ENCODE data around the gene CTSZ.
"Not testable (repeated sequence)": the region's sequence is repeated elsewhere in the genome, so short reads cannot be mapped to it uniquely, and the experiment has no call there.

CTSZ gene

DNA sequence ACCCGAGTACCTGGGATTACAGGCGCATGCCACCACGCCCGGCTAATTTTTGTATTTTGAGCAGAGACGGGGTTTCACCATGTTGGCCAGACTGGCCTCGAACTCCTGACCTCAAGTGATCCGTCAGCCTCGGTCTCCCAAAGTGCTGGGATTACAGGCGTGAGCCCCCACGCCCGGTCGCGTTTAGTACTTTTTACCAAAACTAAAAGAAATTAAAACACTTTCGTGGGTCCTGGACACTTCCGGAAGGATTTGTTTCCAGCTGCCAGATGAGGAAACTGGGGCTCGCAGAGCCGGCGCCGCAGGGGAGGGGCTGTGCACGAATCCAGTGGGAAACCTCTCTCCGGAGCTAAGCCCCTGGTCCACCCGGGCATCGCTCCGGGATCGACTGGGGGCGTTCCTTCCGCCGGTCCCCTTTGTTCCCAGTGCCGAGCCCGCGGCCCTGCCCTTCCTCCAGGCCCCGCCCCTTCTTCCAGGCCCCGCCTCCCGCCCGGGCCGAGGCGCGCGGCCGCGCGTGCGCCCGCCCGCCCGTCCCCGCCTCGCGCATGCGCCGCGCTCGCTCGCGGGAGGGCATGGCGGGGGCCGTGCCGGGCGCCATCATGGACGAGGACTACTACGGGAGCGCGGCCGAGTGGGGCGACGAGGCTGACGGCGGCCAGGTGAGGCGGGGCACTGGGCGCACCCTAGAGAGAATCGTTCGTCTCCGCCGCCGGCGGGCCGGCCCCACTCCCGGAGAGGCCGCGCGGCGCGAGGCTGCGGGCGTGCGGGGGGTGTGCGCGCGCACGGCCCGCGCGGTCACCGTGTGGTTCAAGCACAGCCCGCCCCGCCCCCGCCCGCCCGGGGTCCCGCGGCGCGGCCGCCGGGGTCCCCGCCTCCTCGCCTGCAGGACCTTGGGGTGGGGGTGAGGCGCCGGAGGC lies 26.1 kb downstream of the CTSZ start, which contains the start of gene NELFCD:
Gene NELFCD, plus strand, starts transcription at position 546 of the 917 bp plus-strand sequence. Its CDS starts 54 bp downstream, at position 600.
- peak; percentile 53 for DNase-seq (ENCODE audit: low read depth, low spot score)

DNA sequence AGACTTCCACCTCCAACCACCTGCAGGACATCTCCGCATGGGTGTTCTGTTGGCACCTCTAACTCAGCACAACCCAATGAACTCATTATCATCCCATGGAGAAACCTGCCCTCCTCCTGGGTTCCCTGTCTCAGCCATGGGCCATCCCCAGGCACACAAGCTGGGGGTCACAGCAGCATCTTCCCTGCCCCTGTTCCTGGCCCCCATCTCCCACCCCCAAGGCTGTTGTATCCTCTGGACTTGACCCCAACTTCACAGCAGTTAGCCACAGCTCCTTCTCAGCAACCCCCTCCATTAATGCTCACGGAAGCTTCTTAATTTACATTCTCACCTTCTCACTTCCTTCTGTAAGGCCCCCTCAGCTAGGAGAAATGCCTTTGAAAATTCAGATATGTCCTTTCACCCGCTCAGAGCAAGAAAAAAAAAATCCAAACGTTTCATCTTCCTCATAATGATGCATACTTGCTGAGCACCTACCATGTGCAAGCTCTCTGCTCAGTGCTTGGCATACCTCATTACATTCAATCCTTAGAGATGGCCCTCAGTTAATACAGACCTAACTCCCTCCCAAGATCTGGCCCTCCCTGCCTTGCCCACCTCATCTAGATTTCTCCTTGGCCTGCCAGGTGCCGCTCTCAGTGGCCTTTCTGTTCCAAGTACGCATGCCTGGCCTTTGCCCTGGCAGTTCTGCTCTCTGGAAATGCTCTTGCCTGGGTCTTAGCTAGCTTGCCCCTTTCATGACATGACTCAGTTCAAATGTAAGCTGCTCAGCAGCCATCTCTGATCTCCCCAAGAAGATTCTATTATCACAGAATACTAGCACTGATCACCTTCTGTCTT lies 28.5 kb downstream of the CTSZ start:
- no peak for DNase-seq (ENCODE audit: low read depth, low spot score)

DNA sequence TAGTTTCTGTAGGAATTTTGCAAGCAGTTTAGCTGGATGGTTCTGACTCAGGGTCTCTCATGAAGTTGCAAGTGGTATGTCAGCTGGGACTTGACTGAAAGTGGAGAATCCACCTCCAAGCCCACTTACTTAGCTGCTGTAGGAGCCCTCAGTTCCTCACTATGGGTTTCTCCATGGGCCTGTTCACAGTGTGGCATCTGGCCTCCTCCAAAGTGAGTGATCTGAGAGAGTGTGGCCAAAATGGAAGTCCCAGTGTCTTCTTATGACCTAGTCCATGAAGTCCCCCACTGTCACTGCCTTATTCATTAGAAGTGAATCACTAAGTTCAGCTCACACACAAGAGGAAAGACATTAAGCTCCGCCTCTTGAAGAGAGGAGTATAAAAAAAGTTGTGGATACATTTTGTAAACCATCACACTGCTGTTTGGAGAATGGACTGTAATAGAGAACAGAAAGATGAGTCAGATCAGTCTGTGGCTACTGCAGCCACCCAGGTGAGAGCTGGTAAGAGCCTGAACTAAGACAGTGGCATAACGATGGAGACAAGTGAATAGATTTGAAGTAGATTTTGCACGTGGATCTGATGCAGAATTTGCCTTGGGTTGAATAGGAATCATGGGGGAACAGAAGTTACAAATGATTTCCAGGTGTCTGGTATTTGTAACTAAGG lies 30.9 kb downstream of the CTSZ start:
- no peak for DNase-seq (ENCODE audit: low read depth, low spot score)

DNA sequence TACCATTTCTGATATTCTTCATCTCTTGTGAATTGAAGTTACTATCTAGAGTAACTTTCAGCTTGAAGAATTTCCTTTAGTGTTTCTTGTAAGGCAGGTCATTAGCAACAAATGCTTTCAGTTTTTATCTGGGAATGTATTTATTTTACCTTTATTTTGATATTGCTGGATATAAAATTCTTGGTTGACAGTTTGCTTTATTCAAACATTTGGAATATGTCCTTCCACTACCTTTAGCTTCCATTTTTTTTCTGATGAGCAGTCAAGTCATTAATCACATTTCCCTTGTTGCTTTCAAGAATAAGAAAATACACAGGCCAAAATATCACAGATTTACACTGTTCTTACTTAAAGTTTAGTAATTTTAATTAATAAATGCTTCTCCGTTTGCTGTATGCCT lies 31.7 kb downstream of the CTSZ start:
- DNase-seq (ENCODE audit: low read depth, low spot score), result no peak

DNA sequence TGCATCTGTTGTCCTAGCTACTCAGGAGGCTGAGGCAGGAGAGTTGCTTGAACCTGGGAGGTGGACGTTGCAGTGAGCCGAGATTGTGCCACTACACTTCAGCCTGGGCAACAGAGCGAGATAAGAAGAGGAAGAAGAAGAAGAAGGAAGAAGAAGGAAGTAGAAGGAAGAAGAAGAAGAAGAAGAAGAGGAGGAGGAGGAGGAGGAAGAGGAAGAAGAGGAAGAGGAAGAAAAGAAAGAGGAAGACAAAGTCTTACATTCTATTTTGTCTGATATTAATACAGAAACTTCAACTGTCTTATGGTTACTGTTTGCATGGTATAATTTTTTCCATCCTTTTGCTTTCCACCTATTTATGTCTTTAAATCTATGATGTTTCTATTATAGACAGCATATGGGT lies 33.2 kb downstream of the CTSZ start:
- no peak for DNase-seq (ENCODE audit: low read depth, low spot score)

DNA sequence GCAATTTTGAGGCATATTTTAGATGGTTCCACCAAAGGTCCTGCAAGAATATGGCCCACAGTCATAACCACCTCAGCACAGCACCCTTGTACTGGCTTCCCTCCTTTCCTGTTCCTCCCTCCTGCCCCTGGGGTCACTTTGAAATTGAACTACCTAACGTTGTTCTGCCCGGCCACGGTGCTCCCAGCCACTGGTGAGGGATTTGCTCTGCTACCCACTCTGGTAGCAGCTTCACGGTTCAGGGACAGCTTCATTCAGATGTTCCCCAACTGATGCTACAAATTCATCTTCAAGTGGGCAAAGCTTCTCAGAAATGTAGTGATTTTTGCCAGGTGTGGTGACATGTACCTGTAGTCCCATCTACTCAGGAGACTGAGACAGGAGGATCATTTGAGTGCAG lies 33.9 kb downstream of the CTSZ start:
- DNase-seq (ENCODE audit: low read depth, low spot score), result no peak

DNA sequence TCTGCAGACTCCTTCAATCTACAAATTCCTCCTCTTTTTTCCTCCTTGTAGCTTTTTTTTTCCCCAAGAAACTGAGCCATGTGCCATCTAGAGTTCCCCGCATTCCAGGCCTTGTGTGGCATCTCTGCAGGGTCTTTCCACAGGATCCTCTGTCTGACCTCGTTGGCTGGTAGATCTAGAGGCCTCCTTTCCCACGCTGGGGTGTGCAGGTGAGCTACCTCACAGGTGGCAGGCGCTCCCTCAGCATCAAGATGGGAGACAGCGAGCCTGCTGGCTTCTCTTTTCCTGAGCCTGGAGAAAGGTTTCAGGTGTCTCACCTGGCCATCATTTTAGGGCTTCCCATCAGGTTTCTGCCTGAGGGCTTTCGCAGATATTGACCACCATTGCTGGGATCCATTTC lies 35.6 kb downstream of the CTSZ start:
- no peak for DNase-seq (ENCODE audit: low read depth, low spot score)

DNA sequence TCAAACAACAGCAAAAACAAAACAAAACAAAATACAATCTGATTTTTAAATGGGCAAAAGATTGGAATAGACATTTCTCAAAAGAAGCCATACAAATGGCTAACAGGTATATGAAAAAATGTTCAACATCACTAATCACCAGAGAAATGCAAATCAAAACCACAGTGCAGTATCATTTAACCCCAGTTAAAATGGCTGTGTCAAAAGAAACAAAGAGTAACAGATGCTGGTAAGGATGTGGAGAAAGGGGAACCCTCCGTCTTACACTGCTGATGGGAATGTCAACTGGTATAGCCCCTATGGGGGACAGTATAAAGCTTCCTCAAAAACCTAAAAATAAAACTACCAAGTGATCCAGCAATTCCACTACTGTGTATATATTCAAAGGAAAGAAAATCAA lies 36.9 kb downstream of the CTSZ start:
- no peak for DNase-seq (ENCODE audit: low read depth, low spot score)

DNA sequence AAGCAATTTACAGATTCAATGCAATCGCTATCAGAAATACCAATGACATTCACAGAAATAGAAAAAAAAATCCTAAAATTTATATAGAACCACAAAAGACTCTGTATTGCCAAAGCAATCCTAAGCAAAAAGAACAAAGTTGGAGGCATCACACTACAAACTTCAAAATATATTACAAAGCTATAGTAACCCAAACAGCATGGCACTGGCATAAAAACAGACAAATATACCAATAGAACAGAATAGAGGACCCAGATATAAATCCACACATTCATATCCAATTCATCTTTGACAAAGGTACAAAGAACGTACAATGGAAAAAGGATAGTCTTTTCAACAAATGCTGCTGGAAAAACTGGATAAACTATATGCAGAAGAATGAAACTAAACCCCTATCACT lies 37.6 kb downstream of the CTSZ start:
- DNase-seq (ENCODE audit: low read depth, low spot score), result no peak

DNA sequence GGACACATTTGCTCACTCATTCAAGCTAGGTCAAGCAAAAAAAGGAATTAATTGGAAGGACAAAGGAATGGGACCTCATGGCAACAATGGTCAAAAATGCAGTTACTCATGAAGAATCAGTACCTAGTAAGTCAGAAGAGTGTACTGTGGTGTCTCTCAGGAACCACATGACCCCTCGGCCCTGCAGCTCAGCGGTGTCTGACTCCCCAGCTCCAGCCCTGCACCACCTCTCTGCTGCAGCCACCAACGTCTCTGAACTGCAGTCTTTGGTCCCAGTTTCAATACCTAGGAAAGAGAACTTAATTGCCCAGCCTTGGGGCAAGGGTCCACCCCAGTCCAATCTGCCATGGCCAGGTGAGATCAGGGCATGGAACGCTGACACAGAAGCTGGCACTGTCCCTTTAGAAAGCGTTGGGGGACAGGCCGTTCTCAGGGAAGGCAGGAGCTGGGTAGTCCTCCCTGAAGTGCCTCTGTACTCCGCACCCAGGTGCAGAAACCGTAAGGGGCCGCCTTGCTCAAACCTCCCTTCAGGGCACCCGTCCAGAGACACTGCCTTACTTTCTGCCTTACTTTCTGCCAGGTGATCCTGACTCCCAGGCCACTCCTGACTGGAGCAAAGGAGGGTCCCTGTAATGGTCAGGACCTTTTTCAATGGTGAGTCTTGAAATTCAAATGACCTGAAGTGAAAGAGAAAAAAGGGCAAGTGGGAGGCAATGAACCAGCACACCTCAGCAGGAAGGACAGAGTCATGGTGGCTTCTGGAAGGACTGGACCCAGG lies 39.2 kb downstream of the CTSZ start:
- DNase-seq (ENCODE audit: low read depth, low spot score), result no peak

DNA sequence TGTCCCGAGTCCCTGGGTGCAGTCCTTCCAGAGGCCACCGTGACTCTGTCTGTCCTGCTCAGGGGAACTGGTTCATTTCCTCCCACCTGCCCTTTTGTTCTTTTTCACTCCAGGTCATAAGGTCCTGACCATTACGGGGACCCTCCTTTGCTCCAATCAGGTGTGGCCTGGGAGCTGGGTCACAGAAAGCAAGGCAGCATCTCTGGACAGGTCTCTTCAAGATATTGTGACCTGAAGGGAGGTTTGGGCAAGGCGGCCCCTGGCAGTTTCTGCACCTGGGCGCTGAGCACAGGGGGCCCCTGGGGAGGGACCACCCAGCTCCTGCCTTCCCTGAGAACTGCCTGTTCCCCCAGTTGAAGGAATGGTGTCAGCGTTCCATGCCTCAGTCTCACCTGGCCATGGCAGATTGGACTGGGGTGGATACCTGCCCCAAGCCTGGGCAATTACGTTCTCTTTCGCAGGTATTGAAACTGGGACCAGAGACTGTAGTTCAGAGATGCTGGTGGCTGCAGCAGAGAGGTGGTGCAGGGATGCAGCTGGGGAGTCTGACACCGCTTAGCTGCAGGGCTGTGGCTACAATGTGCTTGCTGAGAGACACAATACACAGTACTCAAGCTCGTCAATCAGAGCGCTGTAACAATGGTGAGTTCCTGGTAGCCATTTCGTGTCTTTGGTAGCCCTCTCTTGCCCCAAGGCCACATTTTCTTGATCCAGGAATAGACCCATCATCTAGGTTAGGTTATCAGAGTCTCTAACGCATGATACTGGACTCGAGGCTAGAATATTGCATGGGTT lies 41.6 kb downstream of the CTSZ start:
- no peak for DNase-seq (ENCODE audit: low read depth, low spot score)

DNA sequence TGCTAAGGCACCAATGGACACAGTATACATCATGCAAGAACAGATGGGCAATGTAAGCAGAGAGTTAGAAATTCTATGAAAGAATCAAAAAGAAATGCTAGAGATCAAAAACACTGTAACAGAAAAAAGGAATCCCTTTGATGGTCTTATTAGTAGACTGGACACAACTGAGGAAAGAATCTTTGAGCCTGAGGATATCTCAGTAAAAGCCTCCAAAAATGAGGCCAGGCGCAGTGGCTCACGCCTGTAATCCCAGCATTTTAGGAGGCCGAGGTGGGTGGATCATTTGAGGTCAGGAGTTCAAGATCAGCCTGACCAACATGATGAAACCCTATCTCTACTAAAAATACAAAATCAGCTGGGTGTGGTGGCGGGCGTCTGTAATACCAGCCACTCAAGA lies 43.1 kb downstream of the CTSZ start:
- not testable (repeated sequence) for DNase-seq (ENCODE audit: low read depth, low spot score)

DNA sequence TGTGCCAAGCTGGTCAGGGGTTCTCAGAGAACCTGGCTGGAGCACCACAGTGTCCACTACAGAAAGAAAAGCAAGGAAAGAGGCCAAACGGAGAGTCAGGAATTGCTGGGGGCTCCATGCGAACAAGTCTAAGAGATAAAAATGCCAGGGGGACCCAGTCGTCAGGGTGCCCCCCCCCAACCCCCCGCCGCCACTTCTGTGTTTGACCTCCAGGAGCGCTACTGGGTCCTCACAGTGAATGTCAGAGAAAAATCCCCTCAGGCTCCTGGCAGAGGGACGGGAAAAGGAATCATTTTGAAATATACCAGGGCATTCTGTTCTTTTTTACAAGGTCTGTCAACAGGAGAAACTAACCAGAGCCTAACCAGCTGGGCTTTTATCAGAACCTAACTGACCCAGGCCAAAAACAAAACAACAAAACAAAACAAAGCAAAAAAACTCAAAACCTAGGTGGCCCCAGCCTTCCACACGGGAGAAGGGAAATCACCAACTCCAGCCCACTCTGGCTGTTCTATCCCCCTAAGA lies 43.9 kb downstream of the CTSZ start:
- DNase-seq (ENCODE audit: low read depth, low spot score), result no peak

DNA sequence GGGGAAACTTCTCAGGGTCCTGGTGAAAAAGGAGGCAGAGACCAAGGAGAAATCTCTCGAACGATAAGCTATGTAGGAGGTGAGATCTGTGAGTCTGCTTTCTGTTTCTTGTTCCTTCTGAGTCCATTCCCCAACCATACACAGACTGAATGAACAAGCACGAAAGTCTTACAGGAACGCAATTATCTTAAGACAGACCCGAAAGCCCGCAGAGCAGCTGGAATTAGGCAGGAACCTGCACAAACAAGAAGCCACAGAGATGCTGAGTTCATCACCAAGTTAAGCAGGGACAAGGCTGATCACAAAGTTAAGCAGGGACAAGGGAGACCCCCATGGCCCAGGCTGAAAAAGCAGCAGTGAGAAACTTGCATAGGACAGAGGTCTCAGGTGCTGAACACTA lies 47.4 kb downstream of the CTSZ start:
- no peak for DNase-seq (ENCODE audit: low read depth, low spot score)

DNA sequence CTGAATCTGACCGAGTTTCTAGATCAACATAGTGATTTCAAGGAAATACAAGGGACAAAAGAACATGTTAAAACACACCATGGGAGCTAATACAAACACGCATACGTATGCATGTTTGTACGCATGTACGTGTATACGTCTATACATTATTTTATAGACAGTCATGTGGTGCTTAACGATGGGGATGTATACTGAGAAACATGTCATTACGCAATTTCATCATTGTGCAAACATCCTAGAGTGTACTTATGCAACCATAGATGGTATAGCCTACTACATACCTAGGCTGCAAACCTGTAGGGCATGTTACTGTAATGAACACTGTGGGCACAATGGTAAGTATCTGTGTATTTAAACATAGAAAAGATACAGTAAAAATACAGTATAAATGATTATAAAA lies 51.0 kb downstream of the CTSZ start:
- no peak for DNase-seq (ENCODE audit: low read depth, low spot score)

DNA sequence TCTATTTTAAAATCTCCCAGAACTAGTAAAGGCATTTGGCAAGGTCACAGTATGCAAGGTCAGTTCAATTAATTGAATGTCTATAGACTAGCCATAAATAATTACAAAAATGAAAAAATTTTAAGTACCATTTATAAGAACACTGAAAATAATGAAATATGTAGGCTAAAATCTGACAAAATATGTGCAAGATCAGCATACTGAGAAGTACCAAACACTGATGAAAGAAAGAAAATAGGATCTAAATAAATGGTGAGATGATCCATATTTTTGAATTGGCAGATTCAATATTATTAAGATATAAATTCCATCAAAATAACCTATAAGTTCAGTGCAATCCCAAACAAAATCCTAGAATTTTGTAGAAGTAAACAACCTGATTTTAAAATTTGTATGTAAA lies 54.0 kb downstream of the CTSZ start:
- no peak for DNase-seq (ENCODE audit: low read depth, low spot score)

DNA sequence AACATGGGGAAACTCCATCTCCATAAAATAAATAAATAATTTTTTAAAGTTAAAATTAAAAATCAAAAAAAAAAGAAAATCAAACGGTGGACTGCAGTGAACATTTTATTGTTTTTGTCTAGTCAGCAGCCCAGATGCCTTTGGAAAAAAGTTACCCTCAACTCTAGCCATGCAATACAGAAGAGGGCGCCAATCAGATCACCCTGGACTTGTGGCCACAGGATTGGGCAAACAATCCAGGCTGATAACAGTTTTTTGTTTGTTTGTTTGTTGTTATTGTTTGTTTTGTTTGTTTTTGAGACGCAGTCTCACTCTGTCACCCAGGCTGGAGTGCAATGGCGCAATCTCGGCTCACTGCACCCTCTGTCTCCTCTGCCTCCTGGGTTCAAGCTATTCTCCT lies 56.5 kb downstream of the CTSZ start:
- DNase-seq (ENCODE audit: low read depth, low spot score), result no peak

DNA sequence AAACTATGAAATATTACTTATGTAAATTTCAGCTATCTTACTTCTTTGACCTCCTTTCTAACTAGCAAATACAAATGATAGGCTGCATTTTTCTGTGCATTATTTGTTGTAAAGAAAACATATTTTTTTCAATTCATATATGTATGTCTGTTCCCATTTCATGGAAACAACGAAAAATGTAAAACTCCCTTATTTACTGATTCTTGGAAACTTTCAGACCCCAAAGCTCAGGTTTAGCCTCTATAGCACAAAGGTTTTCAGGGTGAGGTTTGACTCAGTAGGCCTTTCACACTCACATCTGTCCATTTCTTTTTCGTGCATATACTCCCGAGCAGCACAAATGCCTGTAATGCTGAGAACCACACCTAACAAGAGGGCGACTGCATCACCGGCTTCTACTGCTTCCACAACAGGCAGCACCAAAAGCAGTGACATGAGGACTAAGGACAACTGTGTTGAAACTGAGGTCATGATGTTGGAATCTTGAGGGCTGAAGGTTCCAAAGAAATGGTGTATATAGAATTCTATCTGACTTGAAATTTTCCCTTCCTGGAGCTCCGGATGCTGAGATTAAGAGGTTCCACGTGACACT lies 59.2 kb downstream of the CTSZ start:
- not testable (repeated sequence) for DNase-seq (ENCODE audit: low read depth, low spot score)

DNA sequence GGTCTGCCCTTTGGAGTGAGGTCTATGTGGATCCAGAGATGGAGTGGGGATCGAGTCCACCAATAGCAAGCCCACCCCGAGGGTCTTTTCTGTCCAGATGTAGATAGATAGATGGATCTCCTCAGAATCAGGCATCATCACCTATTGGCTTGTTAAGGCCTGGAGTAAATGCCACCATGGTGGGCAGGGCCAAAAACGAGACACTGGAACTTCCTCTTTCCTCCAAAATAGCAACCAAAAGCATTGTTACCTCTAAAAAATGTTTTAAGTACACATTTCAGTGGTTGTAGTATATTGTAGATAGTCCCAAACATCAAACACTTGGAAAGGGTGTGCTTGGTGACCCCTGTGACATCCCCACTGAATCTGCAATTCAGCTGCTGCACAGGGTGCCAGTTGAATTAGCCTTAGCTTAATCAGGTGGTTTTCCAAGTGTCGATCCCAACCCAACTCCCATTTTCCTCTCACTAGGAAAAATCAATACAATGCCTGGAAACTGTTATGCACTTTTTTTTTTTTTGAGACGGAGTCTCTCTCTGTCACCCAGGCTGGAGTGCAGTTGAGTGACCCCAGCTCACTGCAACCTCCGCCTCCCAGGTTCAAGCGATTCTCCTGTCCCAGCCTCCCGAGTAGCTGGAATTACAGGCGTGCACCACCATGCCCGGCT lies 61.0 kb downstream of the CTSZ start:
- no peak for DNase-seq (ENCODE audit: low read depth, low spot score)
